Ramos (cell line): ENCODE data around the gene CD2.

Experiments used
- in situ Hi-C: fragments of 300-500 bp; cut with MboI; formaldehyde crosslinking; loops from one replicate; pipeline ENCODE4 v1.14.3; 2022; ENCODE audit warnings: low sequenced_read_pairs; ENCODE audit not compliant: unreplicated experiment

CD2 gene

GRCh38 chr1:116808848-116809508 lies 54.7 kb downstream of the CD2 start:
- in situ Hi-C loops = no loop called here

- in situ Hi-C loops = no loop called here
These were observed 57.1 kb downstream of the CD2 start for GRCh38 chr1:116811321-116811720.

- in situ Hi-C loops = no loop called here
These were observed 60.9 kb downstream of the CD2 start for GRCh38 chr1:116814926-116815723.

GRCh38 chr1:116817582-116818064 lies 63.4 kb downstream of the CD2 start:
- in situ Hi-C loops = no loop called here
